Activated CD4-positive, CD25-positive, alpha-beta regulatory T cell (primary cell): Measurements from ENCODE around the gene DDAH2.

ENCODE experiments used
- DNase-seq, 4 experiments: peaks; one replicate each; lab custom pipeline; 2025; lab: John Stamatoyannopoulos, UW

Gene DDAH2

DNA sequence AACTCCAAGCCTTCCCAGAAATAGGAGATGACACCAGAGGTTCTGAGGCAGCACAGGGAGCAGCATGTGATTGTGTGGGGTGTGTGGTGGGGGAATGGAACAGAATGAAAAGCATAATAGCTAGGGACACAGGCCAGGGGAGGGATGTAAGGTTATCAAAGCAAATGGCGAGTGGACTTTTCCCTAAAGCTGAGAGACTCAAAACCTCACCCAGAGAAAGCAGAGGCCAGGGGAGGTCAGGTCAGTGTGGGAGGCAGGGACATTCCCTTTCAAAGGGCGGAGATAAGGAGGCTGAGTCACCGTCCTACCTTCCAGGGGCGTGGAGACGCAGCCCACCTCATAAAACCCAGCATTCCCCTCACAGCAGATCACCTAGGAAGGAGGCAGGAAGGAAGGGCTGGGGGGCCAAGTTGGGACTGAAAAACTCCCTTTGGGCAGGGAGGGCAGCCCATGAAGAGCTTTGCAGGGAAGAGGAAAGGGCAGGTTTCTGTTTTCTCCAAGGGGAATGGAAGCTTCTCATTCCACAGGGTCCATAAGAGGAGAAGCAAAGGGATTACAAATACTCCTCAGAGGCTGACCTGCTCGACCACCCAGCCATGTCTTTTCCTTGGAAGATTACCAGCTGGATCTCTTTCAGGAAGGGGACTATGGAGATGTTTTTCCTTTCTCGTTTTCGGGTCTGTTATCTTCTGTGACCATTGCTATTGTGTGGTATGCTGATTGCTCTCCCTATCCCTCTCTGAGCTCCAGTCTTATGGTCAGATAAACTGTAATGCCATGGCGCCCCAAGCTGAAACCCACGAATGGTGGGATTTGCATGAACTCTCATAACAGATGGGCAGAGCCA, 38.6 kb downstream of the DDAH2 start:
- no peak for DNase-seq

DNA sequence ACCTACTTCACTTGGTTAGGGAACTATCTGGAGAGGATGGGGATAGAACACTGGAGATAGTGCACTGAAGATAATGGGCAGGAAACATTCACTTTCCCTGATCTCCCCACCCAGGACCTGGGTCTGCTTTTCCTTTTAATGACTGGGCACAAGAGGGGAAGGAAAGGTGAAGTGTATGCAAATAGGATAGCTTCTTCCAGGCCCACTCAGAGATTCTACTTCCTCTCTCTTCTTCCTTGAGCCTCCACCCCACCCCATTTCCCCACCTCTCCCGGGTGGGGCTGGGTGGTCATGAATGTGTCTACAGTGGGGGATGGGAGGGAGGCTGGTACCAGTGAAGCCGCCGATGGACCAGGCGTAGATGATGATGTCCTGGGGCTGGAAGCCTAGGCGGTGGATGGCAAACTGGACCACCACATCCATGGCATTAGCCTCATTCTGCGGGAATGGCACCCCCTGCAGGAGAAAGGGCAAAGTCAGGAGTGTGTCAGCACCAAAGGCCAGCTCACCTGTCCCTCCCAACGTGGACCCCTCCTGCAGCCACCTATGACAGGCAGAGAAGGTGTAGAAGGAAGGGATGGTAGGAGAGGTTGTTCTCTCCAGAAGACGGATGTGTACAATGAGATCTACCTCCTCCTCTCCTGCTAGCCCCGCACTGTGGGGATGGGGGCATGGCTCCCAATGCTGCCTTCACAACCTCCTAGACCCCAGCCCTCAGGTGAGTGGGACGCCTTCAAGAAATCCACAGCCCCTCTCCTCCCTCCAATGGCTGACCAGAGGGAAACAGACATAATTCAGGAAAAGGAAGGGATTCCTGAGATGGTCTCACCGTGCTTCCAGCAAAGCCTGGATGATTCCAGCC, 39.6 kb downstream of the DDAH2 start:
- no peak for DNase-seq

DNA sequence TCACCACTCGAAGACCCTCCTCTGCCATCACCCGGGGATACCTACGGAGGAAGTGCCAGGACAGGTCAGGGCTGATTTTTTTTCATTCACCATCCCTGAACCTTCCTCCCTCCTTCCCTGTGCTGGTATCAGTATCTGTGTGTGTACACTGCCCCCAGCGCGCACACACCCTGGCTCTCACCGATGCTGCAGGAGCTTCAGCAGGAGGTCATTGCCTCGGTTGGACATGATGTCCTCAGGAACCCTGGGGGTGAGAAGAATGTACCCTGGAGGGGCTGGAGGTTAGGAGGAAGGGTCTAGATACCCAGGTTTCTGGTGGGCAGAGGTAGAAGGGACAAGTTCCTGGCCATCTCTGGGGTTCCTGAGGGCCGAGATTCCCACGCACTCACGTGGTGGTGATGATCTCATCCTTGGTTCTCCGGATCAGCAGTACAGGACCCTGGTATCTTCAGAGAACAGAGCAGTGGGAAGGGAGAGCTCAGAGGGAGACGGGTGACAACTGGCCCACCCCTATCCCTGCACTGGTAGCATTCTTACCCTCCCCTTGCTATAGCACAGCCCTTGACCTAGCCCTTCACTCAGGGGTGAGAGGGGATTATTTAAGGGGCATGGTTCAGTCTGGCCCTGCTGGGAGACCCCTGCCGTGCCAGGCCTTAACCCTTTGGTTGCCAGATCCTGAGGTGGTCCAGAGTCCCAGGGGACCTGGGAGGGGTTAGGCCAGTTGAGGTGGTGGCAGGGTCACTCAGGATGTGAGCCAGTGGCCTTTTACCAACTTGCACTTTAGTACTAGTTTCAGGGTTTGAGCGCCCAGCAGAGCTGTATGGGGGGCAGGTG, 41.0 kb downstream of the DDAH2 start:
- DNase-seq: no peak

DNA sequence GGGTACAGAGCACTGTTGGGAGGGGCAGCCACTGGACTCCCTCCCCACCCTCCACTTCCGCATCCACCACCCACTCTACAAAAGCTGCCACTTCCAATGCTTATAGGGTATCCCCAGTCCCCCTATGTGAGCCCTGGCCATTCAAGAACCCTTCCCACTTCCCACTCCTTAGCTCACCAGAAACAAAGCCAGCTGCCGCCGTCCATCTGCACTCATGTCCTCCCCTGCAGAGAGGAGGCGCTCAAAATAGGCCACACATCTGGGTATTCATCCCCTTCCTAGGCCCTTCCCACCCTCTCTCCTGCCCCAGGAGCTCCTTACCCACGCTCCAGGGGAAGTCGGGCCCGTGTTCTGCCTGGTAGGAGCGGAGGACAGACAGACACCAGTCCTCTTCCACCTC, 41.8 kb downstream of the DDAH2 start:
- no peak for DNase-seq

DNA sequence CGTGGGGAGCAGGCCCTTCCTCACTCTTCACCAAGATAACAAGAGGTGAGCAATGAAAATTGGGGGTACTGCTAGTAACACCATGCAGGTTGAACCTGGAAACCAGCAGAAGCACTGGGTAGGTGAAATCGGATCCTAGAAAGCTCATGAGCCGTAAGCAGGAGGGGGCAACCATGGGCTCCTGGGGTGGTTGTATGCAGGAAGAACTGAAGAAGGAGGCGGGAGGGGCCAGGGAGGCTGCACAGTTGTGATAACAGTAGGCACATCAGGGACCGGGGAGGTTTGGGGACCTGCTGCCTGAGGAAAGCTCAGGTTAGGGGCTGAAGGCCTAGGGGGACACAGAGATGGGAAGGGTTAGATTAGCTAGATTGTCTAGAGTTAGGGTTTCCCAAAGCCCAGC, 42.6 kb downstream of the DDAH2 start:
- DNase-seq: no peak

DNA sequence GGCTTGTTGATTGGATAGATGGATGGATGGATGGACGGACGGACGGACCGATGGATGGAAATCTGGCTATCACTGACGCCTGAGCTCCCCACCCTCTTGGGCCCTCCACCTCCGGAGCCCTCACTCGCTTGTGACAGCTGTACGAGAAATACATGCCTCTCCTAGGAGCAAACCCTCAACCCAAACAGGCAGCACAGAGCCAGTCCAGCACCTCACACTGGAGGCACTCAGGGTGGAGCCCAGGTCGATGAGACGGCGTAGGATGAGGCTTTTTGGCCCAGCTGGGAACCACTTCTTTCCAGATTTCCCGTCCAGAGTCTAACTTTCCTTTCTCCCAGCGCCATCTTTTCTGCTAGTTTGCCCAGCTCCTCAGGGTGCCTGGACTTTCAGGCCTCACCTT, 45.5 kb downstream of the DDAH2 start:
- no peak for DNase-seq

DNA sequence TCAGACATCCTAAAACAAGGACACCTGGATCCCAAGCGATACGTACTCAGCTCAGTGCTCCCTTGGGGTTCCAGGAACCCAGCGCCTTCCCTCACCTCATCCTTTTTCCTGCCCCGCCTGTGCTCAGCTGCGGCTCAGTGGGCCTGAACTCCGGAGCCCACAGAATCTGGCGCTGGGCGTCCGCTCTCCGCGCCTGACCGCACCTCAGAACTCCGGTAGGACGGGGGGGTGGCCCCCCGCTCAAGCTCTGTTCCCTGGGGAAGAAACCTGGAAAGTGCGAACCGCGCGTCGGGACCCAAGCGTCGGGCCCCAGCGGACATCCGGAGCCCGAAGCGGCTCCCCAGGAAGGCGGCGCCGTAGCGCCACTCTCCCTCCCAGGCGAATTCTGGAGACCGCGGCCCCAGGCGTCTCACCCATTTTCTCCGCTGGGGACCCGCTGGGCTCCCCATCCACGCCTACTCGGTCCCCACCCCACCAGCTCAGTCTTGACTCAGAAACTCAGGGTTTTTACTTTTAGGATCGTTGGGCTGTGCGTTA, 47.9 kb downstream of the DDAH2 start:
- peak in 1 of 4 experiments; percentile 19 for DNase-seq

DNA sequence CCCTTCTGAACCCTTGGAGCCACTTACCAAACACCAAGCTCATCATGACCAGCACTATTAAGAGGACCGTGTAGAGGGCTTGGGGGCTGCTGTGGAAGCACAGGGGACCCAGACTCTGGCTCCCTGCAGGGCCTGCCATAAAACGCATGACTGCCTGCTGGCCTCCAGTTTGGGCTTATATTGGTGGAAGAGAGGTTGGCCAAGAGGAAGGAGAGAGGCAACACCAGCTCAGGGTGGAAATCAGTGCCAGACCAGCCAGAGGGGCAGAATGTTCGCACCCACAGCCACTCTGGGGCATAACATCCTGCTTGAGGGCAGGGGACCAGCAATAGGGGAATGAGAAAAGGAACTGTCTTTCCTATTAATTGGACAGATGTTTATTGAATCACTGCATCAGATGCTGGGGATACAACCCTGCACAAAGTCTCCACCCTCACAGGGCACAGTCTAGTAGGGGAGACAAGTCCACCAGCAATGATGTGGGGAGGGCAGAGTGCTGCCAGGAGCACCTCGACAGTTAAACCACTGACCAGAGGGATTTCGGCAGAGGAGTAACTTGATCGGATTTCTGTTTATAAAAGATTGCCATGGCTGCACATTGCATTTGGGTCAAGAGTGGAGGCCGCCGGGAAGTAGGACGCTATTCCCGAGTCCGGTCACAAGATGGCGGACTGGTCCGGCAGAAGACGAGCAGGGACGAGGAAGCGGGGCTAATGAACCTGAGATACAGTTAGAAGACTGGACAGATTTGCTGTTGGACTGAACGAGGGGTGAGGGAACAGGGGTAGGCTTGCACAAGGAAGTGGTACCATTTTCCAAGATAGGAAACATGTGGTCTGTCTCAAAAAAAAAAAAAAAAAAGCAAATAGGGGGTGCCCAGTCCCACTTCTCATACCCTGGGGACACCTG, 48.6 kb downstream of the DDAH2 start, which contains the start of gene LY6G5C:
LY6G5C (minus strand) TSS at position 842 of the 909 bp plus-strand sequence; CDS start at position 148, 694 bp downstream.
- DNase-seq: peak; percentile 12 to 31 (median 30)

DNA sequence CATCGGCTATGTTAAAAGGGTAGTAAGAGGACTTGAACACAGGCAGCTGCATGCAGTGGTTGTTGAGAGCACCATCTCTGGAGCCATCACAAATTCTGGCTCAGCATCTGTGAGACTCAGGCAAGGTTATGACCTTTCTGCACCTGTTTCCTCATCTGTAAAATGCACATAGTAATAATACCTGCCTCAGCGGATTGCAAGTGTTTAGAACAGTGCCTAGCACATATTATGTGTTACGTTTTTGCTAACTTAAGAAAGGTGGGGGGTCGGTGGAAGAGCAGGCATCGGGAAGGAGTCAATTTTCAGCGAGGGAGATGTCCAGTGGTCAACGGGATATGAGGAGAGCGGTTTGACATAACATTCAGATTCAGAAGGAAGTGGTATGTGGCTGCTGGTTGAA, 51.1 kb downstream of the DDAH2 start:
- no peak for DNase-seq
